Activated T-cell treated with anti-CD3 and anti-CD28 coated beads for 4 hours (primary cell): ENCODE data around the gene ANAPC2.

Experiments
- DNase-seq: peaks from one replicate; pipeline ENCODE4 v3.0.0-alpha.2; 2020

The ANAPC2 gene

GRCh38 chr9:137191245-137191644, 2.9 kb upstream of the ANAPC2 start:
- DNase-seq, result no peak

DNA sequence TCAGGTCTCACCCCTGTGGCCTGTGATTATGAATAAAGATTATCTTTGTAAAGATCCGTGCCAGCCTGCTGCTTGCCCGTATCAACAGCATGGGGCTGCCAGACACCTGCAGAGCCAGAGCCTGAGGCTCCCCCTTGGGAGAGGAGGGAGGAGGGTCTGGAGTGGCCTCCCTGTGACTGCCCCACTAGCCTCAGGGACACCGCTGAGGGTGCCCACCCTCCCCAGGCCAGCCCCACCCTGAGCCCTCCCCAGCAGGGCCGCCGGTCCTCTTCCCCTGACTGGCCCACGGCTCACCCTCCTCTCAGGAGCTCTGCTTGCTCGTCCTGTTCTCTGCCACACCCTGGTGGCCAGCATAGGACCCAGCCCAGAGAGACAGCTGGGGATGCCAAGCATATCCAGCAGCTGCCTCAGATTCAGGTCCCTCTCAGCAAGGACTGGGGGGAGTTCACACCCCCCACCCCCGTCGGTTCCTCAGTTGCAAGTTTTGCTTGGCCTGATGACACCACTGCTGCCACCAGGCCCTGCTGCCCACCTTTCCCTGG, 2.0 kb upstream of the ANAPC2 start:
- no peak for DNase-seq

DNA sequence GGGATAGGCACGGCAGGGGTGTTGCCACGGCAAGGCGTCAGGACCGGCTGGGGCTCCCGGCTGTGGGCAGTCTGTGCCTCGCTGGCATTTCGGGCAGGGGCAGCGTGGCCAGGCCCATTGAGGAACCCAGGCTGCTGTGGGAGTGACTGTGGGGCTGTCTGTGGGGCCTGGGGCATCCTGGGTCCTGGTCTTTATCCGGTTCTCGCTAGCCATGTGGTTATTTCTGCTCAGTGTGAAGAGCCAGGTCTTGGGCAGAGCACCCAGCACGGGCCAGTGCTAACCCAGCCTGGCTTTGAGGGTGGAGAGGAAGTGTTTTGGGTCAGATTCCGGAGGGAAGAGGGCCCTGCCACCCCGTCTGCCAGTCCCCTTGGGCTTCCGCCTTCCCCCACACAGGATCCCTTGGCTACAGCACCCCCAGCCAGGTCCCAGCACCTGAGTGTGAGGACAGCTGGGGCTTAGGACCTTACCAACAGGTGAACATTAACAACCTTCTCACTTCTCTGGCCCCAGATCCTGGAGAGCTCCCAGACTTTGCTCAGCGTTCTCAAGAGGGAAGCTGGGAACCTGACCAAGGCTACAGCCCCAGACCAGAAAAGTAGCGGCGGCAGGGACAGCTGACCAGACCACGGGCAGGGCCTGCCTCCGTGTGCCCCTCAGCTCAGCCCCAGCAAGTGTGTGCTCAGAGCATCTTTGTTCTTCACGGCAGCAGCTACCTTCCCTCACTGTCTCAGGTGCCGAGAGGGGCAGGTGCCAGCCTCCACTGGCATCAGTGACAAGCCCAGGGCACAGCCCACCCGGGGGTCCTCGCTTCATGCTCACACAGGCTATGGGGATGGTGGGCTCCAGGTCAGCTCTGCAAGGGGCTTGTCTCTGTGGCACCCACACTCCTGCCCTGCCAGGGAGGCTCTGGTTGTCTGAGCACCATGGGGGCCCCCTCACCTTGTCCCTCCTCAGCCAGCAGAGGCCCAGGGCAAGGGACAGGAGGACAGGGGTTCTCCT, 1.2 kb upstream of the ANAPC2 start:
- no peak for DNase-seq

GRCh38 chr9:137188086-137188489, 272 bp downstream of the ANAPC2 start:
- DNase-seq, result no peak

- DNase-seq, result no peak
These were observed 974 bp downstream of the ANAPC2 start for GRCh38 chr9:137187386-137187785.

- no peak for DNase-seq
These were observed 2.0 kb downstream of the ANAPC2 start for GRCh38 chr9:137186385-137186784.

DNA sequence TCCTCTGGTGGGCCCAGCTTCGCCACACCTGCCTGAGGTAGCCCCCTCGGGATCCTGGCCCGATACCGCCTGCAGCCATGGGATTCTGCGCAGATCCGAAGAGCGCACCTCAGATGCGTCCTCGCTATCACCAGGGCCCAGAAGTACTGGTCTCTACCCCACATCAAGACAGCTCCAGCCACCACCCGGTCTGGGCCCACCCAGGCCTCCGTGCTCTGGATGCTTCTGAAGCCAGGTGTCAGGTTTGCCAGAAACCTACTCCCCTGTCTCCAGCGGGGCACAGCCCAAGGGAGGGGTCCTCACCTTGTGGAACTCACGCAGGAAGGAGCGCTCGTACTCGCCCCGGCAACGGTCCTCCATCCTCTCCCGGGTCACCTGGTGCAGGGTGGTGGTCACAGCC, 2.4 kb downstream of the ANAPC2 start:
- no peak for DNase-seq

DNA sequence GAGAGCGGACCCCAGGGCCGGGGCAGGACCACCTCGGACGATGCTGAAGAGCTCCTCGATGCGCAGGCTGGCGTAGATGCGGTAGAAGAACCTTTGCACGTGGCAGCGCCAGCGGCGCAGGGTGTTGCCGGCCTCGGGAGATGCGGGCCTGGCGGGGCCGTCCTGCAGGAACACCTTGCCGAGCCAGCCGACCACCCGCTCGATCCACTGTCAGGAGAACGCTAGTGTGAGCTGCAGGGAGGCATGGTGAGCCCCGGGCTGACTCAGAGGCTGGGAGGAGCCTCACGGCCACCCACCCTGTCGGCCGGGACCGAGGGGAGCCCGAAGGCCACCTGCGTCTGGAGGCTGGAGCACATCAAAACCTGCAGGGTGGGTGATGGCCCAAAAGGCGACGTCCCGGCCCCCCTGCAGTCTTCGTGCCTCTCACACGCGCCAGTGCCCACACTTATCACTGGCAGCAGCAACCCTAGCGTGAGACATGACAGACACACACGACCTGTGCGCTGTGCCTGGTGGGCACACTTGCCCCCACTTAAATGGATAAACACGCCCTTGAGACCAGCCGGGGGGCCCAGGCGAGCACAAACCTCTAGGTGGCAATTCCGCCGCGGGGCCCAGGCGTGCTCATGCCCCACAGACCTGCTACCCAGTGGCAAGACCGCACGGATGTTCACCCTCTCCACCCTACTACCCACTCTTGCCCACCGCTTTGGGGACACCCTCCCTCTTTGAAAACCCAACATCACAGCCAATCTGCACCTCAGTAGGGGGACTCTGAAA, 3.3 kb downstream of the ANAPC2 start:
- DNase-seq, result no peak

DNA sequence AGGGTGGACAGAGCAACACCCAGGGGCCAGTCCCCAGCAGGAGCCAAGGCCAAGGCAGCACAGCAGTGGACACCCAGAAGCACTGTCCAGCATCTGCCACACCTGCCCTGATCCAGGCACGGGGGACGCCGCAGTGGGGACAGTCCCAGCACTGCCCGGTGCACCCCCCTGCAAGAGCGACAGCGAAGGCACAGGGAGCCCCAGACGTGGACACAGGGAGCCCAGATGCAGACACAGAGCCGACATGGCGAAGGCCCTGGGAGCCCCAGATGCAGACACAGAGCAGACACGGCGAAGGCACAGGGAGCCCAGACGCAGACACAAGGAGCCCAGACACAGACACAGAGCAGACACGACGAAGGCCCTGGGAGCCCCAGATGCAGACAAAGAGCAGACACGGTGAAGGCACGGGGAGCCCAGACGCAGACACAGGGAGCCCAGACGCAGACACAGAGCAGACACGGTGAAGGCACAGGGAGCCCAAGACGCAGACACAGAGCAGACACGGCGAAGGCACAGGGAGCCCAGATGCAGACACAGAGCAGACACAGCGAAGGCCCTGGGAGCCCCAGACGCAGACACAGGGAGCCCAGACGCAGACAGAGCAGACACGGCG, 4.3 kb downstream of the ANAPC2 start:
- no peak for DNase-seq

DNA sequence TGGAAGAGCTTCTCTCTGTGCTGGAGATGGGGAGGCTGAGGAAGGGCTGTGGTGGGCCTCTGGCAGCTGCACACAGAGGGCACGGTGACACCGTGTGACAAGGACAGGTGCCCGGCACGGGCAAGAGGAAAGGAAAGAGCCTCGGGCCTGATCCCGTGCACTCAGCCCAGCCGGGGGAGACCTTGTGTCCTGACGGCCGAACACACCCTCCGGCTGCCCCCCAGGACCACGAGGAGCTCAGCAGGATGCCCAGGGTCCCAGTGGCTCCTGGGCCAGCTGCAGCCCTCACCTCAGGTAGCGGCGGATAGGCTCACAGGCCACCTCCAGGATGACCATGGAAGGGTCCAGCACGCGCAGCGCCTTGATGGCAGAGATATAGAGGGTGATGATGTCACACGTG, 5.5 kb downstream of the ANAPC2 start:
- no peak for DNase-seq

DNA sequence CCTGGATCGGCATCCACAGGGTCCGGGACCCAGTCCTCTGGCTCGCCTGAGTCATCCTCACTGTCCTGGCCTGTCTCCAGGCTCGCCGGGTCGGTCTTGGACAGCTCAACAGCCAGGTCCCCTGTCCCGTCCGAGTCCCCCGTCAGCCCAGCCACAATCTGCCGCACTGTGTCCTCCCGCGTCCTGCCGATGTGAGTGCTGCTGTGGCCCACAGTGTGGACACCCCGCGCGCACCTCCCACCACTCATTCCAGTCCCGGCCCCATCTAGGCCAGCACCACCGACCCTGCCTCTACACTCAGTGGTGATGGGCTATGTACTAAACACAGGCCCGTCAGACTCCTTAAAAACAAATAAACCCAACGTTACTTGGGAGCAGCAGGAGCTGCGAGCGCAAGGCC, 6.7 kb downstream of the ANAPC2 start:
- no peak for DNase-seq

DNA sequence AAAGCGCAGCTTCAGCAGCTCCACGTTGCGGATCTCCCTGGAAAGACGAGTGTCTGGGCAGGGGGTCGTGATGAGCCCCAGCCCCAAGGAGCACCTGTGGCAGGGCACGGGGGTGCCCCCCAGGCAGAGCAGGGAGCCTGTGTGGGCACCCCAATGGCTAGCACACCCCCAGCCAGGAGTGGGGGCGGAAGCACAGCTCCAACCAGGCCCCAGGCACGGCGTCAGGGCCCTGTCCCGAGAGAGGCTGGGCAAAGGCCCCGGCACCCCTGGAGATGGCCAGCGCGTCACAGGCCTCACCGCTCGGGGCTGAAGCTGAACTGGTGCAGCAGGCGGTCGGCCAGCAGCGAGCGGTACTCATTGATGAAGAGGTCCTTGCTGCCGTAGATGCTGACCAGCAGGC, 7.9 kb downstream of the ANAPC2 start:
- no peak for DNase-seq

DNA sequence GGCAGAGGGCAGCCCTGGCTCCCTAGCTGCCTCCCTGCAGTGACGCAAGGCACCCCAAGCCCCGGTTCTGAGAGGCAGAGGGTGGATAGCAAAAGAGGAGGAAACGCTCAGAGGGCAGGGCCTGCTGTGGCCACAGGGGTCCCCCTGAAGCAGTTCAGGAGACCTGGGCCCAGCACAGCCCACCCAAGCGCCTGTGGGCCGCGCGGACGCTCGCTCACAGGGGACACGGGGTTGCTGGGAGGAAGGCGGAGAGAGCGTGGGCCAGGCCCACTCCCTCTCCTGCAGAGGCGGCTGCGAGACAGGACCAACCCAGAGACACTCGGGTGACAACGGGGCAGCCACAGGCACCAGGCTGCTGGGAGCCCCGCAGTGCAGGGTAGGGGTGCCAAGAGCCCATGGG, 8.6 kb downstream of the ANAPC2 start:
- no peak for DNase-seq

DNA sequence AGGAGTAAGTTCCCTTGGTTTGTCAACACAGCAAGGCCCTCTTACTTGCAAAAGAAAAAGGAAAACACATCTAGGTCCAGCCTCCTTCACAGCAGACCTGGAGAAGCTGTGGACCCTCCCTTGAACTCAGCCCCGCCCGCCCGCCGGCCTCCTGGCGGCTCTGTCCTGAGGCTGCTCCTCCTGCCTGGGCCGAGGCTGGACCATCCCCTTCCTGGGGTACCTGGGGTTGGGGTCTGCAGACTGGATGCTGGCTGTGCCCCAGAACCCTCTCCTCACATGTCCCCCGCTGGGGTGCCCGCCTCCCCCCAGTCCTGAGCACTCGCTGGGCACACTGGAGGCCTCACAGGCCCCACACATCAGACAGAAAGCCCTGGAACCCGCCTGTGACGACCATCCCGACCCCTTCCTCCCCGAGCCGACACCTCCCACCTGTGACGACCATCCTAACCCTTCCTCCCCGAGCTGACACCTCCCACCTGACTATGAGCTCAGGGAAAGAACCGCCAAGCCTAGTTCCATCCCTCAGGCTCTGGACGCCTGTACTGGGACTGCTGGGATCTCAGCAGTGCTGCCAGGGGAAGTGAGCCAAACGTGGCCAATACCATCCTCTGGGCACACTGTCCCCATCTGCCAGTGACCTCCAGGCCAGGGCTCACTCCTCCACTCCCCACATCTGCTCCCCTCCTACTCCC, 9.3 kb downstream of the ANAPC2 start:
- no peak for DNase-seq

GRCh38 chr9:137178201-137178938, 10.0 kb downstream of the ANAPC2 start:
- no peak for DNase-seq

- no peak for DNase-seq
These were observed 11.8 kb downstream of the ANAPC2 start for GRCh38 chr9:137176302-137177182.

GRCh38 chr9:137175345-137175961, 12.9 kb downstream of the ANAPC2 start:
- no peak for DNase-seq

DNA sequence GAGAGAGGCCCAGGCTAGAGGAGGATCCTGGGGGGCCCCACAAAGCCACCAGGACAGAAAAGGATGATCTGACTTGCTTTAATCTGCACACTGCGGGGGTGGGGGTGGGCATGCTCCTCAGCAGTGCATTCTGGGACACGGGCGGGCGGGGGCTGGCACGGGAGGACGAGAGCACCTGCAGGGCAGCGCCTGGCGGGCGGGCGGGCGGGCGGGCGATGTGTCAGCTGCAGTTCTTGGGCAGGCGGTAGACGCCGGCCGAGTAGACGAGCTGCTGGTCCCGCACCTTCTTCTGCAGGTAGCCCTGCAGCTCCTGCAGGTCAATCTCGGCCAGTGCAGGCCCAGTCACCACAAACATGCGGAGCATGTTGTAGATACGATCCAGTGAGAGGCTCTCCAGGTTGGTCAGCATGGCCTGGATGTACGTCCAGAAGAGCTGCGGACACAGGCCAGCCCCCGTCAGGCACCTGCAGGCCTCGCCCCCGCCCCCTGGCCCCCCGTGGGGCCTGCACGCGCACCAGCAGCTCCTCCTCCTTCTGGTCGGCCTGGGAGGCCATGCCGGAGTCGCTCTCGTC, 13.6 kb downstream of the ANAPC2 start:
- DNase-seq, result no peak

DNA sequence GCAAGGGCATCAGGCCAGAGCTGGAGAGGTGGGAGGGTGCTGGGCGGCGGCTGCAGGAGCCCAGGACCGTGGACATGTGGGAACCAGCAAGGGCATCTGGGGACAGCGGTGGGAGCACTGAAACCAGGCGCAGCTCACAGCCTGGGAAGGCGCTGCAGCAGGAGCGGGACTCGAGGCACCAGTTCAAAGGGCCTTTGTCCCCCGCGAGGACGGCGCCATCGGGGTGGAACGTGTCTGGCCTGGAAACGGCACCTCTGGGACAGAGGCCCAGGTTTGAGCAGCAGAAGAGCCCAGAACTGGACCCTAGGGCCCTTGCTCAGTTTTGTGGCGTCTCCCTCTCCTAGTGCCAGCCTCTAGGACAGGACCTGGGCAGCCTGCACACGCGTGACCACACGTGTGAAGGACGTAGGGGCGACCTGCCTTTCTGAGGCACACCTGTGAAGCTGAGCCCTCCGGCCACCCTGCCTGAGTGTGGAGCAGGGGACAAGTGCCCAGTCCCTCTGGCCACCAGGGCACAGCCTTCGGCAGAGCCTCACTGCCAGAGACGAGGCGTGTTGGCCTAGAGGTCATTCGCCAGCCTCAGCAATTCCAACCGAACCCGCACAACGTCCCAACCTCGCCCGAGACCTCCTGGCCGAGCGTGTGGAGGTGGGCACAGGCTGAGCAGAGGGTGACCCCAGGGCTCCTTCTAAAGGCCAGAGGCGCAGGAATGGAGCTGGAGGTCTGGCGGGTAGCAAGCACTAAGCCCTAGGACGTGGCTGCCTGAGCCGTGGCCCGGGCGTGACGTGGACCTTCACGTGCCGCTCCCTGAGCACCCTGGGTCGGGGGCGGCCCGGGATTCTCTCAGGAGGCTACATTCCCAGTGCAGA, 14.3 kb downstream of the ANAPC2 start:
- no peak for DNase-seq
